Adrenal gland (tissue), 5 donors: ENCODE results near the gene MALAT1.

Source experiments
- POLR2A ChIP-seq, 2 donors: fragments of 450-650 bp; IDR thresholded peaks; one replicate each; pipeline ENCODE4 v1.6.1; 2017; ENCODE audit warnings: antibody characterized with exemption in 2 of 2, mild to moderate bottlenecking in 2 of 2, moderate library complexity in 1 of 2
- TF ChIP-seq, protein P1 (sequence below), 6 experiments: fragments of 450-650 bp in 4 of 6; fragments of 200-600 bp in 2 of 6; sonication (generic) in 1 of 6; IDR thresholded peaks; 1 replicate in 5 of 6; 2 replicates in 1 of 6; pipeline versions ENCODE4 v1.5.1 to v1.8.0; 2016 to 2021; ENCODE audit warnings: antibody characterized with exemption in 6 of 6, mild to moderate bottlenecking in 2 of 6, moderate library complexity in 1 of 6
- donor health status: DM: no; HTN: no; CAD: no.

DNA sequence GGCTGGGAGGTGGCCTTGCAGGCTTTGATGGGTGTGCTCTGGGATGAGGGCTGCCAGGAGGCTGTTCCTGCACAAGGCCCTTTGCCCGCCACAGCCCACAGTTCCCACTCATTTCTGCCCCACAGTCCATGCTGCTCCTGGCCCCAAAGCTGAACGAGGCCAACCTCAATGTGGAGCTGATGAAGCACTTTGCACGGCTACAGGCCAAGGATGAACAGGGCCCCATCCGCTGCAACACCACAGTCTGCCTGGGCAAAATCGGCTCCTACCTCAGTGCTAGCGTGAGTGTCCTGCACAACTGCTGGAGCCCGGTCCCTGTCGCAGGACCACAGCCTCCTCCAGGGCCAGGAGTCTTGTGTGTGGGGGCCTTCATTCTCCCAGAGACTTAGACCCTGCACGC is 36.3 kb downstream of the MALAT1 start:
- TF ChIP-seq, protein P1, sequence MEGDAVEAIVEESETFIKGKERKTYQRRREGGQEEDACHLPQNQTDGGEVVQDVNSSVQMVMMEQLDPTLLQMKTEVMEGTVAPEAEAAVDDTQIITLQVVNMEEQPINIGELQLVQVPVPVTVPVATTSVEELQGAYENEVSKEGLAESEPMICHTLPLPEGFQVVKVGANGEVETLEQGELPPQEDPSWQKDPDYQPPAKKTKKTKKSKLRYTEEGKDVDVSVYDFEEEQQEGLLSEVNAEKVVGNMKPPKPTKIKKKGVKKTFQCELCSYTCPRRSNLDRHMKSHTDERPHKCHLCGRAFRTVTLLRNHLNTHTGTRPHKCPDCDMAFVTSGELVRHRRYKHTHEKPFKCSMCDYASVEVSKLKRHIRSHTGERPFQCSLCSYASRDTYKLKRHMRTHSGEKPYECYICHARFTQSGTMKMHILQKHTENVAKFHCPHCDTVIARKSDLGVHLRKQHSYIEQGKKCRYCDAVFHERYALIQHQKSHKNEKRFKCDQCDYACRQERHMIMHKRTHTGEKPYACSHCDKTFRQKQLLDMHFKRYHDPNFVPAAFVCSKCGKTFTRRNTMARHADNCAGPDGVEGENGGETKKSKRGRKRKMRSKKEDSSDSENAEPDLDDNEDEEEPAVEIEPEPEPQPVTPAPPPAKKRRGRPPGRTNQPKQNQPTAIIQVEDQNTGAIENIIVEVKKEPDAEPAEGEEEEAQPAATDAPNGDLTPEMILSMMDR (IDR thresholded peaks at IDR 0.05) = no peak
- no peak for TF ChIP-seq POLR2A (IDR thresholded peaks at IDR 0.05)
